ENCODE measurements around the gene IFNGR2. TPM values are rescaled to one million over a fixed set of nuclear protein-coding genes. Genes with fewer than 3 reads are reported as not detected.
A peak's percentile ranks its signal among the peaks of the same experiment; 100 is the strongest.

The IFNGR2 gene
- total and polyA plus RNA-seq, 2 of the 13 experiments (the other 11 are each of a cell fraction or from before 2014, with no cell fraction given), result 61.3 to 117 TPM

- TF ChIP-seq ZBTB33 (CRISPR knock-in tag; IDR thresholded peaks at IDR 0.05) (no peak), NFIB (CRISPR knock-in tag; IDR thresholded peaks at IDR 0.05; ENCODE audit: borderline replicate concordance) (no peak), GTF2F1 (IDR thresholded peaks at IDR 0.05; ENCODE audit: low read length) (no peak), ARNTL (CRISPR knock-in tag; IDR thresholded peaks at IDR 0.05) (peak; percentile 93; the same call in 1 of the 2 replicates), ZBTB7A (CRISPR knock-in tag; IDR thresholded peaks at IDR 0.05) (peak; percentile 79; the same call in 1 of the 2 replicates), ZBTB1 (CRISPR knock-in tag; IDR thresholded peaks at IDR 0.05; ENCODE audit: borderline replicate concordance) (no peak), FUBP1 (CRISPR knock-in tag; IDR thresholded peaks at IDR 0.05; ENCODE audit: borderline replicate concordance) (no peak), ZBTB25 (CRISPR knock-in tag; IDR thresholded peaks at IDR 0.05) (0 out of 2 replicates have a peak, but pooled peaks have one; percentile 48), RXRB (CRISPR knock-in tag; IDR thresholded peaks at IDR 0.05; ENCODE audit: borderline replicate concordance) (peak; percentile 94), REST (IDR thresholded peaks at IDR 0.05; ENCODE audit: borderline replicate concordance in 1 of 2, low read depth in 1 of 2, low read length in 2 of 2) (no peak), MNT (IDR thresholded peaks at IDR 0.05) (peak; percentile 57; the same call in 1 of the 2 replicates), PAWR (CRISPR knock-in tag; IDR thresholded peaks at IDR 0.05; ENCODE audit: borderline replicate concordance) (no peak), GPN1 (CRISPR knock-in tag; IDR thresholded peaks at IDR 0.05; ENCODE audit: borderline replicate concordance) (no peak), NR2F2 (IDR thresholded peaks at IDR 0.05; ENCODE audit: borderline replicate concordance, low read depth) (peak; percentile 73), SETDB1 (CRISPR knock-in tag; IDR thresholded peaks at IDR 0.05; ENCODE audit: borderline replicate concordance) (no peak), GLMP (CRISPR knock-in tag; IDR thresholded peaks at IDR 0.05; ENCODE audit: borderline replicate concordance) (no peak)
Measured at GRCh38 chr21:33383056-33383888, 19.9 kb upstream of the IFNGR2 start (continued).

Data from HepG2 (cell line).